Neutrophil (primary cell): Measurements from ENCODE around the gene ETFB.

ENCODE experiments used
- H3K27ac ChIP-seq: fragments of 200-600 bp; sonication (generic); 2 replicates; pipeline ENCODE4 v1.5.1; 2016; ENCODE audit warnings: mild to moderate bottlenecking, moderate library complexity
- H3K27me3 ChIP-seq: fragments of 200-600 bp; sonication (generic); 2 replicates; pipeline ENCODE4 v1.6.0; 2016; ENCODE audit warnings: mild to moderate bottlenecking
- H3K36me3 ChIP-seq: fragments of 200-600 bp; sonication (generic); 2 replicates; pipeline ENCODE4 v1.5.1; 2017
- H3K4me1 ChIP-seq, 2 experiments: fragments of 200-600 bp in 1 of 2; sonication (generic) in 1 of 2; 1 replicate in 1 of 2; 2 replicates in 1 of 2; pipeline versions ENCODE4 v1.5.1 to v1.6.1; 2013 to 2016; ENCODE audit warnings: low read depth in 1 of 2, low read length in 1 of 2, mild to moderate bottlenecking in 1 of 2, moderate library complexity in 1 of 2; ENCODE audit not compliant: control insufficient read depth in 1 of 2, insufficient read depth in 1 of 2
- H3K4me3 ChIP-seq, 2 experiments: fragments of 200-600 bp in 1 of 2; sonication (generic) in 1 of 2; 1 replicate in 1 of 2; 2 replicates in 1 of 2; pipeline ENCODE4 v1.5.1; 2013 to 2016; ENCODE audit warnings: low read depth in 1 of 2, low read length in 1 of 2, mild to moderate bottlenecking in 1 of 2, moderate library complexity in 1 of 2
- H3K9me3 ChIP-seq: fragments of 200-600 bp; sonication (generic); 2 replicates; pipeline ENCODE4 v1.5.1; 2016
- TF ChIP-seq, protein P1 (sequence below): fragments of 200-600 bp; sonication (generic); IDR thresholded peaks from 2 replicates; pipeline ENCODE4 v1.5.1; 2016; ENCODE audit warnings: antibody characterized with exemption

Gene ETFB

GRCh38 chr19:51359294-51359693, 6.9 kb downstream of the ETFB start:
- TF ChIP-seq, protein P1, sequence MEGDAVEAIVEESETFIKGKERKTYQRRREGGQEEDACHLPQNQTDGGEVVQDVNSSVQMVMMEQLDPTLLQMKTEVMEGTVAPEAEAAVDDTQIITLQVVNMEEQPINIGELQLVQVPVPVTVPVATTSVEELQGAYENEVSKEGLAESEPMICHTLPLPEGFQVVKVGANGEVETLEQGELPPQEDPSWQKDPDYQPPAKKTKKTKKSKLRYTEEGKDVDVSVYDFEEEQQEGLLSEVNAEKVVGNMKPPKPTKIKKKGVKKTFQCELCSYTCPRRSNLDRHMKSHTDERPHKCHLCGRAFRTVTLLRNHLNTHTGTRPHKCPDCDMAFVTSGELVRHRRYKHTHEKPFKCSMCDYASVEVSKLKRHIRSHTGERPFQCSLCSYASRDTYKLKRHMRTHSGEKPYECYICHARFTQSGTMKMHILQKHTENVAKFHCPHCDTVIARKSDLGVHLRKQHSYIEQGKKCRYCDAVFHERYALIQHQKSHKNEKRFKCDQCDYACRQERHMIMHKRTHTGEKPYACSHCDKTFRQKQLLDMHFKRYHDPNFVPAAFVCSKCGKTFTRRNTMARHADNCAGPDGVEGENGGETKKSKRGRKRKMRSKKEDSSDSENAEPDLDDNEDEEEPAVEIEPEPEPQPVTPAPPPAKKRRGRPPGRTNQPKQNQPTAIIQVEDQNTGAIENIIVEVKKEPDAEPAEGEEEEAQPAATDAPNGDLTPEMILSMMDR = no peak
- Histone ChIP-seq H3K27me3 (no peaks in the 10 kb centered on the region), H3K27ac (no peak overlapping the region)

GRCh38 chr19:51357952-51358351, 8.2 kb downstream of the ETFB start:
- Histone ChIP-seq H3K27me3 (no peaks in the 10 kb centered on the region), H3K27ac (no peak overlapping the region)

More at GRCh38 chr19:51359294-51359693, 6.9 kb downstream of the ETFB start:
- no peak overlapping the region for H3K4me3 ChIP-seq
- H3K4me1 ChIP-seq = peaks cover 0 to 2% of the 10 kb centered on the region in 2 experiments
- H3K9me3 ChIP-seq = no peaks in the 10 kb centered on the region
- H3K36me3 ChIP-seq = peaks cover 2% of the 10 kb centered on the region

GRCh38 chr19:51356159-51356801, 9.9 kb downstream of the ETFB start:
- Histone ChIP-seq H3K36me3 (peaks cover 19% of the 10 kb centered on the region), H3K9me3 (no peaks in the 10 kb centered on the region)

More at GRCh38 chr19:51357952-51358351, 8.2 kb downstream of the ETFB start:
- H3K4me3 ChIP-seq = no peak overlapping the region
- no peaks in the 10 kb centered on the region for H3K4me1 ChIP-seq
- no peaks in the 10 kb centered on the region for H3K9me3 ChIP-seq
- peaks cover 8% of the 10 kb centered on the region for H3K36me3 ChIP-seq
- TF ChIP-seq, protein P1 = no peak

GRCh38 chr19:51354742-51355148, 11.4 kb downstream of the ETFB start:
- H3K4me1 ChIP-seq = no peaks in the 10 kb centered on the region
- H3K27me3 ChIP-seq = no peaks in the 10 kb centered on the region
- H3K9me3 ChIP-seq = no peaks in the 10 kb centered on the region
- no peak overlapping the region for H3K4me3 ChIP-seq
- peaks cover 34% of the 10 kb centered on the region for H3K36me3 ChIP-seq
- TF ChIP-seq, protein P1 = no peak
- no peak overlapping the region for H3K27ac ChIP-seq

More at GRCh38 chr19:51356159-51356801, 9.9 kb downstream of the ETFB start:
- H3K4me3 ChIP-seq = no peak overlapping the region
- H3K27ac ChIP-seq = no peak overlapping the region
- TF ChIP-seq, protein P1 = no peak
- no peaks in the 10 kb centered on the region for H3K27me3 ChIP-seq
- no peaks in the 10 kb centered on the region for H3K4me1 ChIP-seq

DNA sequence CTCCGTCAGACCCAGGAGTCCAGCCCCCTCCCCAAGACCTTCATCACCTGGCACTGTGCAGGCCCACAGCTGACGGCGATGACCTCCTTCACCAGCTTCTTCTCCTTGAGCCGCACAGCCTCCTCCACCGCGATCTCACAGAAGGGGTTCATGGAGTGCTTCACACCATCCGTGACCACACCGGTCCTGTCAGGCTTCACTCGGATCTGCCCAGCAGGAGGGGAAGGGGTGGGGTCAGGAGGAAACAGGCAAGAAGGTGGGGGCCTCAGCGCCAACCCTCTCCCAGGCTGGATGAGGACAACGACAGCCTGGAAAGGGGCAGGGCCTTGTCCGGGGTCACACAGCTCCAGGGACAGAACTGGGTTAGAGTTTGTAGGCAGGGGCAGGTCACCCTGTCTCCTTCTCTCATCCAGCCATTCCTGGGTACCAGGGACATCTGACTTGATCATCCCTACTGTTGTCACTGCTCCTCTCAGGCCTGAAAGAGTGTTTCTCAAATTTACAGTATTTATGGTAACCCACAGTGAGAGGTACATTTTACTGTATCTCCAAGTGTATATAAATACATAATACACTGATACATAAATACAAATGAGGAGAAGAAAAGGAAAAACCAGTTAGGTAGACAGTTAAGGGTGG, 12.0 kb downstream of the ETFB start:
- no peaks in the 10 kb centered on the region for H3K4me1 ChIP-seq
- no peak overlapping the region for H3K27ac ChIP-seq
- no peaks in the 10 kb centered on the region for H3K27me3 ChIP-seq
- H3K4me3 ChIP-seq = no peak overlapping the region
- H3K9me3 ChIP-seq = no peaks in the 10 kb centered on the region
- TF ChIP-seq, protein P1 = no peak
- peaks cover 38% of the 10 kb centered on the region for H3K36me3 ChIP-seq
